ENCODE measurements around the gene GAPVD1.

- TF ChIP-seq TEAD4 (CRISPR knock-in tag; IDR thresholded peaks at IDR 0.05) = no peak
- no peak for TF ChIP-seq ZNF425 (CRISPR knock-in tag; conservative IDR thresholded peaks at IDR 0.05)
- no peak for TF ChIP-seq ZBTB21 (CRISPR knock-in tag; IDR thresholded peaks at IDR 0.05; ENCODE audit: borderline replicate concordance)
- TF ChIP-seq CTCF (IDR thresholded peaks at IDR 0.05) = no peak
- TF ChIP-seq NR1H2 (CRISPR knock-in tag; IDR thresholded peaks at IDR 0.05) = no peak
Measured at GRCh38 chr9:125356032-125356431, 94.4 kb downstream of the GAPVD1 start.
